Urinary bladder (tissue), 4 donors: Measurements from ENCODE around the gene EXOSC5. TPM values are rescaled to one million over a fixed set of nuclear protein-coding genes. Genes with fewer than 3 reads are reported as not detected.

Source experiments
- DNase-seq: peaks from one replicate; pipeline ENCODE4 v3.0.0-alpha.2; 2015; ENCODE audit errors: extremely low spot score
- H3K27ac ChIP-seq: one replicate; pipeline ENCODE4 v1.5.1; 2013; ENCODE audit warnings: low read depth, mild to moderate bottlenecking, moderate library complexity
- H3K36me3 ChIP-seq: one replicate; pipeline ENCODE4 v1.6.1; 2013; ENCODE audit warnings: mild to moderate bottlenecking, moderate library complexity; ENCODE audit not compliant: insufficient read depth
- H3K4me1 ChIP-seq: one replicate; pipeline ENCODE4 v1.6.1; 2013; ENCODE audit warnings: mild to moderate bottlenecking, moderate library complexity; ENCODE audit not compliant: insufficient read depth
- H3K4me3 ChIP-seq: one replicate; pipeline ENCODE4 v1.5.1; 2013; ENCODE audit warnings: low read depth, low read length
- WGBS: extraction: QIAGEN DNeasy Blood & Tissue Kit; methylation state at CpG from one replicate; pipeline ENCODE4 v1.1.7; 2013; 5-methylcytosine and 5-hydroxymethylcytosine counted together
- polyA plus RNA-seq: library from polyadenylated mRNA; stranded (reverse); fragments of 200-250 nt; gene quantifications from one replicate; pipeline ENCODE4 v1.2.3, GENCODE V29; 2013
- total RNA-seq: library from RNA; depleted of rRNA; stranded (reverse); fragments of >200 nt; gene quantifications from one replicate; pipeline ENCODE4 v1.2.3, GENCODE V29; 2014
- donor health status: healthy with polysubstance abuse.
- donor health status: healthy.

The EXOSC5 gene
- total and polyA plus RNA-seq, 2 donors = 11.2 to 31.0 TPM

DNA sequence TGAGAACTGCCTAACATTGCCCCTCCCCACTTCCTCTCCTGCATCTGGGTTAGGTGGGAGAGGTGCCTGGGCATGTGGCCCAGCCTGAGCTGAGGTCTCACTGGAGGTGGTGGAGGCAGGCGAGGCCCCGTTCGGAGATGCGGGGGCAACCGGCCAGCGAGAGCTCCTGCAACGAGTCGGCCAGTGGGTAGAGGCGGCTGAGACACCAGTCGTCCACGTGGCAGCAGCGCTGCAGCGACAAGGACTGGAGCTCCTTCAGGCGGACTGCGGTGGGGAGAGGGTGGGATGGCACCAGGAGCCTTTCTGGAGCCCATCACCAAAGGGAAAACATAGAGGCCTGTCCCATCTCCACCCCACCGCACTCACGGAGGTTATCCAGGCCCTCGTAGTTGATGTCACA is 36.0 kb upstream of the EXOSC5 start:
- Histone ChIP-seq H3K4me1 (no peaks in the 10 kb centered on the region), H3K27ac (no peak overlapping the region), H3K4me3 (no peak overlapping the region), H3K36me3 (peaks cover 3% of the 10 kb centered on the region)
- WGBS = 91% methylated on average over 18 of the region's 18 CpGs
- no peak for DNase-seq

GRCh38 chr19:41431426-41432386 is 34.5 kb upstream of the EXOSC5 start:
- no peak overlapping the region for H3K27ac ChIP-seq
- DNase-seq = no peak
- 69% methylated on average over 23 of the region's 23 CpGs for WGBS
- H3K4me1 ChIP-seq = no peaks in the 10 kb centered on the region
- no peak overlapping the region for H3K4me3 ChIP-seq
- H3K36me3 ChIP-seq = peaks cover 3% of the 10 kb centered on the region

DNA sequence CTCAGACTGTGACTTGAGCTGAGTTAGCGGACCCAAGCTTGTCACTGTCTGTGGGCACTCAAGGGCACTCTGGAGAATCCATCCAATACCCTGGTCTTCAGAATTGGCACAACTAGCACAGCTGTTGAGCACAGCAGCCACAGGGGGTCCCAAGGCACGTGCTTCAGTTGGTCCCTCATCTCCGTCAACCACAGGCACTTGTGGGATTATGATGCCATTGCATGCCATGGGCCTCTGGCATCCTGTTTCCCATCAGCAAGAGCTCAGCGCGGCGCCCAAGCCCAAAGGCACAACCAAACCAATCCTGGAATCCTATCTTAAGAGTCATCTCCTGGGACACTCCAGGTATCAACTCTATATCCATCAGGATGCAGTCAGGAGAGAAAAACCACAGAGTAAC is 33.8 kb upstream of the EXOSC5 start:
- Histone ChIP-seq H3K27ac (no peak overlapping the region), H3K4me3 (no peak overlapping the region), H3K4me1 (no peaks in the 10 kb centered on the region), H3K36me3 (peaks cover 3% of the 10 kb centered on the region)
- no peak for DNase-seq
- WGBS = 91% methylated on average over 6 of the region's 6 CpGs

DNA sequence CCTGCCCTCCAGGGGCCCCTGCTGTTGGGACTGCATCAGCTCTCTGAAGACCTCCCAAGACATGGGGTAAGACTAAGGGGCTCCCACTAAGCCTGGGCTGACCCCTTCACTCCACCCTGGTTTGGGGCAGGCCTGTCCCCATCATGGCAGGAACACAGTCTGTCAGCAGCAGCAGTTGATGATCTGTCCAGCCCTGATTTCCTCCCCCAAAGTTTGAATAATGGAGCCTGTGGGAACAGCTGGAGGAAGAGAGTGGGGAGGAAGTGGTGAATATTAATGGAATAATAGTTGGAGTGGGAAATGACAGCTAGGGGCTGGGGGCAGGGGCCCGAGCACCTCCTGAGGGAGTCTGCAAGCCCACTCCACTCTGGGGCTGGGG is 31.3 kb upstream of the EXOSC5 start:
- DNase-seq = no peak
- WGBS = 59% methylated on average over 1 of the region's 1 CpG
- no peaks in the 10 kb centered on the region for H3K4me1 ChIP-seq
- H3K27ac ChIP-seq = peak overlapping the region; percentile 88
- peaks cover 6% of the 10 kb centered on the region for H3K36me3 ChIP-seq
- H3K4me3 ChIP-seq = no peak overlapping the region

DNA sequence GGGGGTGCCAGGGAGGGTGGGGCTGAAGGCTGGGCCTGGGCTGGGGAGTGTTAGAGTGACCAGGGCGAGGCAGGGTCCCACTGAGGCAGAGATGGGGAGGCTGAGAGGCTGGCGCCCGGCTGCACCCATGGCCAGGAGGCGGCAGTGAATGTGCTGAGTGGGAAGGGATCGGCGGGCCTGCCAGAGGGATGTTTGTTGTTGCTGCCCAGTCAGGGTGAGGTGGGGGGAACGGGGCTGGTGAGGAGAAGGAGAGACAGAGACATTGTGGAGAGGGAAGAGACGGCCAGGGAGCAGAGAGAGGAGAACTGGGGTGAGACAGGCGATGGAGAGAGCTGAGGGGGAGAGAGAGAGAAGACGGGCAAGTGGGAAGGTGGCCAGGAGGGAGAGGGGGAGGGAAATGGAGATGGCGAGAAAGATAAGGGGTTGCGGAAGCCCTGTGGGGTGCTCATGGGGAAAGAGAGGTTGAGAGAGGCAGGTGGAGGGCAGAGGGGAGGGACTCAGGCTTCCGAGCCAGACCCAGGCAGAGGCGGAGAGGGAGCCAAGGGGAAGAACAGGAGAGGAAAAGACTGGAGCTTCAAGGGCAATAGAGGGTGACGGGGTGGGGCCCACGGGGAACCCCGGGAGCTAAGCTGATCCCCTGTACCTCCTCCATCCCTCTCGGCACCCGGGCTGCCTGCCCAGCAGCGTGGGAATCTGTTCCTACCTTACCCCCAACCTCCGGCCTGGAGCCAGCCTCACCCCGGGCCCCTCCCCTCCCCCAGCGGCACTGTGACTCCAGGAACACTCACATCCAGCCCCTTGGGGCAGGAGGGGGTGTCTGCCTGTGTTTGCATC is 30.7 kb upstream of the EXOSC5 start:
- 4% methylated on average over 23 of the region's 23 CpGs for WGBS
- peaks cover 2% of the 10 kb centered on the region for H3K36me3 ChIP-seq
- no peak for DNase-seq
- peak overlapping the region; percentile 35 for H3K4me3 ChIP-seq
- H3K4me1 ChIP-seq = no peaks in the 10 kb centered on the region
- peak overlapping the region; percentile 88 for H3K27ac ChIP-seq

DNA sequence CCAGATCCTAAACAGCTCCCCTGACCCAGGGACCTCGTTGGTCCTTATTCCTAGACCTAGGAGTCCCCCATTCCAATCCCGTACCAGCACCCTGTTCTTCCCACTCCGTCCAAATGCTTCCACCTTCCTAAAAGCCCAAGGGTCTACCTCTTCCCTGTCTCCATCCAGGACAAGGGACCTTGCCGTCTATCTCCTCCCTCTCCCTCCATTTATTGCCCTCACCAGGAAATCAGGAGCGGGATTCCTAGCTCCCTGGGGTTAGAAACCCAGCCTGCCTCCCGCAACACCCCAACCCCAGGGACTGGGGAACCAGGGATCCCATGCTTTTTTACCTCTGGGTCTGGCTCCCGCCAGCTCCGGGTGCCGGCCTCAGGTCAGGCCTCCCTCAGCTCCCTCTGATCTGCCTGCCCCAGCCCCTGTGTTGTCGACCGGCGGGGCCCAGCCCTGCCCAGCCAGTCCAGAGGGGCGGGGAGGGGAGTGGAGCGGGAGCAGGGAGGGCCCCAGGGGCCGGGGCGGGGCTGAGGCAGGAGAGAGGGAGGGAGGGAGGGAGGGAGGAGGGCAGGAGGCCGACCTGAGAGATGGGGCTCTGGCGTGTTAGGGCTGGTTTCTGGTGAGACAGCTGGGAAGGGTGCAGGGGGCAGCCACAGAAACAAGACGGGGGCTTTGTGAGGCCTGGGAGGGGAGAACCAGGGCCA is 29.9 kb upstream of the EXOSC5 start, which contains the start of gene B3GNT8:
Gene B3GNT8, minus strand, starts transcription at position 423 of the 695 bp plus-strand sequence. CDS start 596 bp downstream, outside the sequence.
- peak; percentile 66 for DNase-seq
- 9% methylated on average over 19 of the region's 19 CpGs for WGBS
- no peaks in the 10 kb centered on the region for H3K4me1 ChIP-seq
- H3K36me3 ChIP-seq = peaks cover 2% of the 10 kb centered on the region
- peak within 1 kb of the TSS; percentile 35 for H3K4me3 ChIP-seq
- peak within 1 kb of the TSS; percentile 88 for H3K27ac ChIP-seq

DNA sequence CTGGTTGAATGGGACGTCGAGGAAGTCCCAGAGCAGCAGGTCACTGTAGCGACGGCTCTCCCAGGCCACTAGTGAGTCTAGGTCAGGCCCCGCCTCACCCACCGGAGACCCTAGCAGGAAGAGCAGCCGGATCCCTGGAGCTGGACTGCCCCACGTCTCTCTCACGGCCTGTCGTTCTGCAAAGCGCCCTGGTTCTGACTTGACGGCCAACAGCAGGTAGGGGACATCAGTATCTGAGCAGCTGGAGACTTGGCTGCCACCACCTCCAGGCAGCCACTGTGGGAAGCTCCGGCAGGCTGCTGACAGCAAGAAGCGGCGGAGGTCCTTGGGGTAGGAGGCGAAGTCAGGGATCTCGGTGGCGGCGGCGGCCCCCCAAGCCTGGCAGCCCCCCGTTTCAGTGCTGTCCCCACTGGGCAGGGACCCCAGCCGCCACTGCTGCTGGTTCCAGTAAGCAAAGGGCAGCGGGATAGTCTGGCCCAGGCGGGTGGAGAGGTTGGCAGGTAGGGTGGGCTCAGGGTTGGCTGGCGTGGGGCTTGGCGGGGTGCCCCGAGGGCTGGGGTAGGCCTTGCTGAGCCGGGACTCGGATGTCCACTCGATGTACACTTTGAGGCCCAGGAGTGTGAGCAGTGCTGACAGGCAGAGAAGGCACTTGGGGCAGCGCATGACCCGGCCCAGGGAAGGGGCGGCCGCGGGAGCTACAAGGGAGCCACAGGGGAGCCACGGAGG is 29.1 kb upstream of the EXOSC5 start:
- 78% methylated on average over 36 of the region's 36 CpGs for WGBS
- no peak for DNase-seq
- H3K4me3 ChIP-seq = peak overlapping the region; percentile 35
- no peaks in the 10 kb centered on the region for H3K4me1 ChIP-seq
- H3K27ac ChIP-seq = no peak overlapping the region
- peaks cover 2% of the 10 kb centered on the region for H3K36me3 ChIP-seq

DNA sequence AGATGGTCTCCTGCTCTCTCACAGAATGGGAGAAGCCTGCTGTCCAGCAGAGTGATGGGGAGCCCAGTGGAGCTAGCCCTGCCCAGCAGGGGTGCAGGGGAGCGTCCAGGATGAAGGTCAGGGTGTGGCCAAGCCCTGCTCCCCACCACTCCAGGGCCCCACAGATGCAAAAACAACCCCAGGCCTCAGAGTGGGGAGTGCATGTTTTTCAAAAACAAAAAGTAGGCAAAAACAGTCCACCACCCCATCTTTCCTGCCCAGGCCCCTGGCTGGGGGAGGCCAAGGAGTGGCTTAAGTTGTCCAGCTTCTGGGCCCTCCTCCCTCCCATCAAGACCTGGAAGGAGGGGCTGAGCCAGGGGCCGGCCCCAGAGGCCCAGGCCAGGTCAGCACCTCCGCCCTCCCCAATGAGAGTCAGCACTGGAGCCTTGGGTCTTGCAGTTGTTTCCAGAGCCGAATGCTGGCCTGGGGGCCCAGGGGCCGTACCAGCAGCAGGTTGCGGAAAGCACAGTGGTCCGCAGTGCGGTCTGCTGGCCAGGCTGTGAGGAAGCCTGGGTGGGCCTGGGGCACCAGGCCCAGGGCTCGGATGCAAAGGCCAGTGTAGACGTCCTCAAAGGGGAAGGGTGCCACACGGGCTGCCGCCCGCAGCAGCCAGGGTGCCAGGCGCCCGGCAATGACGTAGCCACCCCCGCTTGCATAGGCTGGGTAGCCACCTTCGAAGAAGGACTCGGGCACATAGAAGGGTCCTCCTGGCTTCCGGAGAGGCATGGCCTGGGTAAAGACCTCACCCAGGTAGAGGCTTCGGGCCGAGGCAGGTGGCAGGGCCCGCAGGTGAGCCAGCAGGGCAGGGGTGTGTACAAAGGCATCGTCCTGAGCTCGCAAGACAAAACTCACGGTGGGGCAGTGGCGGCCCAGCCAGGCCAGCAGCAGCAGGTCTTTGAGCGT is 28.3 kb upstream of the EXOSC5 start:
- WGBS = 91% methylated on average over 28 of the region's 28 CpGs
- no peaks in the 10 kb centered on the region for H3K4me1 ChIP-seq
- H3K27ac ChIP-seq = no peak overlapping the region
- no peak for DNase-seq
- peaks cover 2% of the 10 kb centered on the region for H3K36me3 ChIP-seq
- H3K4me3 ChIP-seq = no peak overlapping the region

DNA sequence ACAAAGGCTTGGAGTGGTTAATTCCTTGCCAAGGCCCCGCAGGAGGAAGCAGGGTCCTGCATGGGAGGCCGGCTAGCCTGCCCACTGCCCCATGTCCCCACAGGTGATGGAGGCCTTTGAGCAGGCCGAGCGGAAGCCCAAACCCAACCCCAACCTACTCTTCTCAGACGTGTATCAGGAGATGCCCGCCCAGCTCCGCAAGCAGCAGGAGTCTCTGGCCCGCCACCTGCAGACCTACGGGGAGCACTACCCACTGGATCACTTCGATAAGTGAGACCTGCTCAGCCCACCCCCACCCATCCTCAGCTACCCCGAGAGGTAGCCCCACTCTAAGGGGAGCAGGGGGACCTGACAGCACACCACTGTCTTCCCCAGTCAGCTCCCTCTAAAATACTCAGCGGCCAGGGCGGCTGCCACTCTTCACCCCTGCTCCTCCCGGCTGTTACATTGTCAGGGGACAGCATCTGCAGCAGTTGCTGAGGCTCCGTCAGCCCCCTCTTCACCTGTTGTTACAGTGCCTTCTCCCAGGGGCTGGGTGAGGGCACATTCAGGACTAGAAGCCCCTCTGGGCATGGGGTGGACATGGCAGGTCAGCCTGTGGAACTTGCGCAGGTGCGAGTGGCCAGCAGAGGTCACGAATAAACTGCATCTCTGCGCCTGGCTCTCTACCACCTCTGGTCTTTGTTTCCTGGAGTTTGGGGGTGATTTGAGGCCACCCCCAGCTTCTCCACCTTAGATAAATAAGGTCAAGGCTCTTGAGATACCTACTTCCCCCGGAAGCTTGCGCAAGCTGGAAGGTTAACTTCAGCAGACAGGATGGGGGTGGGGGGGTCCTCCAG is 27.4 kb upstream of the EXOSC5 start:
- no peak overlapping the region for H3K4me3 ChIP-seq
- DNase-seq = no peak
- H3K36me3 ChIP-seq = peaks cover 2% of the 10 kb centered on the region
- no peak overlapping the region for H3K27ac ChIP-seq
- WGBS = 87% methylated on average over 21 of the region's 21 CpGs
- no peaks in the 10 kb centered on the region for H3K4me1 ChIP-seq

DNA sequence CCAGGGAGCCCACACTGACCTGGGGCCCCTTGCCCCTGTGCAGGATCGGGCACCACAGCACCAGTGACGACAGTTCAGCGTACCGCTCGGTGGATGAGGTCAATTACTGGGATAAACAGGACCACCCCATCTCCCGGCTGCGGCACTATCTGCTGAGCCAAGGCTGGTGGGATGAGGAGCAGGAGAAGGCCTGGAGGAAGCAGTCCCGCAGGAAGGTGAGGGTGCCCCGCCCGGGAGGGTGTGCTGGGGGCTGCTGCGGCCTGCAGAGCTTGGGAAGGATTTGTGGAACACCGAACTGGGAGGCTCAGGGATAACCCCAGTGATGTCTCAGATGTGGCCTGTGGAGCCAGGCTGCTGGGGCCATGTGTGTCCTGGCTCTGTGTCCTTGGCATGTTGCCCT is 25.8 kb upstream of the EXOSC5 start:
- peaks cover 2% of the 10 kb centered on the region for H3K36me3 ChIP-seq
- no peak overlapping the region for H3K27ac ChIP-seq
- no peaks in the 10 kb centered on the region for H3K4me1 ChIP-seq
- no peak overlapping the region for H3K4me3 ChIP-seq
- WGBS = 93% methylated on average over 12 of the region's 12 CpGs
- no peak for DNase-seq

DNA sequence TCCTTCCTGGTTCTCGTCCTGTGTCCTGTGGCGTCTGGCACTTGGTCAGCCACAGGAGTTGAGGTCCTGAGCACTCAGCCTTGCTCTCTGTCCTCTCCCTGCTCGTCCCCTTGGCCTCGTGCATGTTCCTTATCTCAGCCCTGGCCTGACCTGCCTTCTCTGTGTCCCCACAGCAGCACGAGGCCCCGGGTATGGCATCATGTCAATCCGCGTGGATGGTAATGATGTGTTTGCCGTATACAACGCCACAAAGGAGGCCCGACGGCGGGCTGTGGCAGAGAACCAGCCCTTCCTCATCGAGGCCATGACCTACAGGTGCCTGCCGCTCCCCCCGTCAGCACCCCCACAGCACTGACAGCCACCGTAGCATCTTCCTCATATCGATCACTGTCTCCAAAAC is 25.3 kb upstream of the EXOSC5 start:
- DNase-seq = no peak
- Histone ChIP-seq H3K4me1 (no peaks in the 10 kb centered on the region), H3K27ac (no peak overlapping the region), H3K4me3 (no peak overlapping the region), H3K36me3 (peaks cover 2% of the 10 kb centered on the region)
- 85% methylated on average over 18 of the region's 18 CpGs for WGBS
